ENCODE measurements around the gene PSORS1C2.
A peak's percentile ranks its signal among the peaks of the same experiment; 100 is the strongest.

The PSORS1C2 gene

GRCh38 chr6:31118178-31118577 is 20.7 kb downstream of the PSORS1C2 start:
- Histone ChIP-seq H3K4me3 (ENCODE audit: severe bottlenecking) (no peak overlapping the region), H3K27me3 (ENCODE audit: insufficient read depth, poor library complexity, severe bottlenecking) (no peaks in the 10 kb centered on the region), H3K4me1 (ENCODE audit: insufficient read depth, poor library complexity, severe bottlenecking) (peaks cover 27% of the 10 kb centered on the region), H3K27ac (ENCODE audit: poor library complexity, severe bottlenecking) (no peak overlapping the region), H3K9me3 (ENCODE audit: severe bottlenecking) (no peaks in the 10 kb centered on the region), H3K36me3 (ENCODE audit: low read depth) (no peaks in the 10 kb centered on the region; the same call in 1 of the 2 replicates)
- ATAC-seq (ENCODE audit: low read depth) (no peak), DNase-seq (ENCODE audit: low spot score) (no peak)
- no peak for TF ChIP-seq CTCF (IDR thresholded peaks at IDR 0.05; ENCODE audit: poor library complexity, severe bottlenecking)

DNA sequence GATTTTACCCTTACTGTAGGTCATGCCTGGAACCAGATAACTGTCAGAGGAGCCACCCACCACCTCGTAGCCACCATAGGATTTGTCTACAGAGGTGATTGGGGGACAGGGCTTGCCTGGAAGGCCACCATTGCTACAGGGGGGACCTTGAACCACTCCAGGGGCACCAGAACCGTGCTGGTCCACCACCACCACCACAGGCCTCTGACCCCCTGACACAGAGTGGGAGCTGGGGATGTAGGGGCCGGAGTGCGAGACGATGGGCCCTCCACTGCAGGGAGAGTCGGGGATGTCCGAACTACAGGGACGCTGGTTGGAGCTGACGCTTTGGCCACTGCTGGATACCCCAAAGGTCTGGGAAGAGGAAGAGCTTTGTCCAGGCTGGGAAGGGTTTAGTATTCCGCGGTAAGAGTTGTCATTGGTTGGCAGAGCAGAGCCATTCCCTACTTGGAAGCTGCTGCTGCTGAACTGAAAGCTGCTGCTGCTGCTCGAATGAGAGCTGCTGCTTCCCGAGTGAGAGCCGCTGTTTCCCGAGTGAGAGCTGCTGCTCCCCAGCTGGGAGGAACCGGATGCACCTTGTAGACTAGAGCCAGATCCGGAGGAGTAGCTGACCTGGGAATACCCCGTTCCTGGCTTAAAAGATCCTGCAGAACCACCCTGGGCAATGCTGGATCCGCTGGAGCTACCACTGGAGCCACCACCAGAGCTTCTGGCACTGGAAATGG is 22.0 kb downstream of the PSORS1C2 start:
- no peaks in the 10 kb centered on the region for H3K9me3 ChIP-seq (ENCODE audit: severe bottlenecking)
- no peaks in the 10 kb centered on the region for H3K27me3 ChIP-seq (ENCODE audit: insufficient read depth, poor library complexity, severe bottlenecking)
- no peaks in the 10 kb centered on the region; the same call in 1 of the 2 replicates for H3K36me3 ChIP-seq (ENCODE audit: low read depth)
- ATAC-seq (ENCODE audit: low read depth) (no peak), DNase-seq (ENCODE audit: low spot score) (no peak)
- peaks cover 16% of the 10 kb centered on the region for H3K4me1 ChIP-seq (ENCODE audit: insufficient read depth, poor library complexity, severe bottlenecking)
- H3K4me3 ChIP-seq (ENCODE audit: severe bottlenecking), result no peak overlapping the region
- TF ChIP-seq CTCF (IDR thresholded peaks at IDR 0.05; ENCODE audit: poor library complexity, severe bottlenecking), result no peak
- H3K27ac ChIP-seq (ENCODE audit: poor library complexity, severe bottlenecking), result no peak overlapping the region

DNA sequence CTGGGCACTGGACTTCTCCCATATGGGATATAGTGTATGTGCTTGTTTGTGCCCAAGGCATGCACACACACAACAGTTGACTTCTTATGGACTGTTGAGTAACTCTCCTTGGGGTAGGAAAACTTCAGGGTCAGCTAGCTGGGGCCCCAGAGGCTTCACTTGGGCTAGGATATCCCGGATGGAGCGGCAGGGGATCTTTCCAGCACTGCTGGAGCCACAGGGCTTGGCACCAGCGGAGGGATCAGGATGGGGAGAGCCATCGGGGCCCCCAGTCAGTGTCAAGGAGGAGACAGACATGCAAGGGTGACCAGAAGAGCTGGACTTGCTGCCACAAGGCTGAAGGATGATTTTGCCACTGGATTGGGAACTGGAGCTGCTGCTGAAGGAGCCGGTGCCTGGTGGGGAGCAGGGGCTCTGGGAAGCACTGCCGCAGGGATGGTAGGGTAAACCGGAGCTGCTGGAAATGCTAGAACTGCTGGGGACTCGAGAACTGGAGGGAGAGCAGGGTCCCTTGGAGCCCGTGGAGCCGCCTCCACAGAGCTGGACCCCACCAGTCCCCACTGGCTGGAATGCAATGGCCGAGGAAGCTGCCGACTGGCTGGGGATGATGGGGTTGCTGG is 22.8 kb downstream of the PSORS1C2 start:
- peaks cover 16% of the 10 kb centered on the region for H3K4me1 ChIP-seq (ENCODE audit: insufficient read depth, poor library complexity, severe bottlenecking)
- no peaks in the 10 kb centered on the region for H3K27me3 ChIP-seq (ENCODE audit: insufficient read depth, poor library complexity, severe bottlenecking)
- ATAC-seq (ENCODE audit: low read depth), result no peak
- no peak for DNase-seq (ENCODE audit: low spot score)
- H3K36me3 ChIP-seq (ENCODE audit: low read depth), result no peaks in the 10 kb centered on the region; the same call in 1 of the 2 replicates
- H3K4me3 ChIP-seq (ENCODE audit: severe bottlenecking), result no peak overlapping the region
- no peaks in the 10 kb centered on the region for H3K9me3 ChIP-seq (ENCODE audit: severe bottlenecking)
- H3K27ac ChIP-seq (ENCODE audit: poor library complexity, severe bottlenecking), result peak overlapping the region; percentile 92
- no peak for TF ChIP-seq CTCF (IDR thresholded peaks at IDR 0.05; ENCODE audit: poor library complexity, severe bottlenecking)

- Histone ChIP-seq H3K36me3 (ENCODE audit: low read depth) (no peaks in the 10 kb centered on the region; the same call in 1 of the 2 replicates), H3K27me3 (ENCODE audit: insufficient read depth, poor library complexity, severe bottlenecking) (no peaks in the 10 kb centered on the region), H3K9me3 (ENCODE audit: severe bottlenecking) (no peaks in the 10 kb centered on the region), H3K4me1 (ENCODE audit: insufficient read depth, poor library complexity, severe bottlenecking) (peaks cover 16% of the 10 kb centered on the region), H3K27ac (ENCODE audit: poor library complexity, severe bottlenecking) (peak overlapping the region; percentile 92), H3K4me3 (ENCODE audit: severe bottlenecking) (peak overlapping the region; percentile 27)
- peak; percentile 41 for ATAC-seq (ENCODE audit: low read depth)
- TF ChIP-seq CTCF (IDR thresholded peaks at IDR 0.05; ENCODE audit: poor library complexity, severe bottlenecking), result peak; percentile 44
- no peak for DNase-seq (ENCODE audit: low spot score)
Observed at GRCh38 chr6:31114970-31115849, 23.7 kb downstream of the PSORS1C2 start.

All from RWPE2 (cell line).